ENCODE results near the gene IGFBP6. TPM values are rescaled to one million over a fixed set of nuclear protein-coding genes. Genes with fewer than 3 reads are reported as not detected.

The IGFBP6 gene
- total and polyA plus RNA-seq, 7 donors, result 3.0 to 444 (median 133) TPM

GRCh38 chr12:53147181-53147580, 49.7 kb downstream of the IGFBP6 start:
- Histone ChIP-seq H3K36me3 (no peaks in the 10 kb centered on the region), H3K9me3 (no peaks in the 10 kb centered on the region), H3K4me1 (no peaks in the 10 kb centered on the region), H3K27ac (no peak overlapping the region), H3K27me3 (no peaks in the 10 kb centered on the region), H3K4me3 (no peak overlapping the region)
- WGBS, 2 donors, result 92 to 95% methylated on average over 5 of the region's 5 CpGs
- intact Hi-C loops (cut with DNase I), result no loop called here
- TF ChIP-seq EP300 (IDR thresholded peaks at IDR 0.05) (no peak), POLR2AphosphoS5 (IDR thresholded peaks at IDR 0.05) (no peak), POLR2A (IDR thresholded peaks at IDR 0.05) (no peak)
- TF ChIP-seq, protein P1, sequence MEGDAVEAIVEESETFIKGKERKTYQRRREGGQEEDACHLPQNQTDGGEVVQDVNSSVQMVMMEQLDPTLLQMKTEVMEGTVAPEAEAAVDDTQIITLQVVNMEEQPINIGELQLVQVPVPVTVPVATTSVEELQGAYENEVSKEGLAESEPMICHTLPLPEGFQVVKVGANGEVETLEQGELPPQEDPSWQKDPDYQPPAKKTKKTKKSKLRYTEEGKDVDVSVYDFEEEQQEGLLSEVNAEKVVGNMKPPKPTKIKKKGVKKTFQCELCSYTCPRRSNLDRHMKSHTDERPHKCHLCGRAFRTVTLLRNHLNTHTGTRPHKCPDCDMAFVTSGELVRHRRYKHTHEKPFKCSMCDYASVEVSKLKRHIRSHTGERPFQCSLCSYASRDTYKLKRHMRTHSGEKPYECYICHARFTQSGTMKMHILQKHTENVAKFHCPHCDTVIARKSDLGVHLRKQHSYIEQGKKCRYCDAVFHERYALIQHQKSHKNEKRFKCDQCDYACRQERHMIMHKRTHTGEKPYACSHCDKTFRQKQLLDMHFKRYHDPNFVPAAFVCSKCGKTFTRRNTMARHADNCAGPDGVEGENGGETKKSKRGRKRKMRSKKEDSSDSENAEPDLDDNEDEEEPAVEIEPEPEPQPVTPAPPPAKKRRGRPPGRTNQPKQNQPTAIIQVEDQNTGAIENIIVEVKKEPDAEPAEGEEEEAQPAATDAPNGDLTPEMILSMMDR (IDR thresholded peaks at IDR 0.05), result no peak
- no peak for DNase-seq

DNA sequence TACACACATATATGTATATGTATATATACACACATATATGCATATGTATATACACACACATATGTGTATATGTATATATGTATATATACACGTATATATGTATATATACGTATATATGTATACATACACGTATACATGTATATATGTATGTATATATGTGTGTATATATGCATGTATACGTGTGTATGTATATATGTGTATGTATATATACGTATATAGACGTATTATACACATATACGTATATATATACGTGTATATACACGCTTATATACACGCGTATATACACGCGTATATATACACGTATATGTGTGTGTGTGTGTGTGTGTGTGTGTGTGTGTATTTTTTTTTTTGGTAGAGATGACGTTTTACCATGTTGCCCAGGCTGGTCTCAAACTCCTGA, 50.2 kb downstream of the IGFBP6 start:
- WGBS, 2 donors, result 91 to 92% methylated on average over 15 of the region's 15 CpGs

GRCh38 chr12:53151039-53151438, 53.6 kb downstream of the IGFBP6 start:
- TF ChIP-seq POLR2AphosphoS5 (IDR thresholded peaks at IDR 0.05) (no peak), EP300 (IDR thresholded peaks at IDR 0.05) (no peak), POLR2A (IDR thresholded peaks at IDR 0.05) (no peak)
- TF ChIP-seq, protein P1 (IDR thresholded peaks at IDR 0.05), result no peak
- Histone ChIP-seq H3K27me3 (no peaks in the 10 kb centered on the region), H3K9me3 (no peaks in the 10 kb centered on the region), H3K4me1 (no peaks in the 10 kb centered on the region), H3K27ac (no peak overlapping the region), H3K36me3 (no peaks in the 10 kb centered on the region), H3K4me3 (no peak overlapping the region)
- intact Hi-C loops (cut with DNase I), result no loop called here
- no peak for DNase-seq
- 81 to 91% methylated on average over 6 of the region's 6 CpGs for WGBS, 2 donors

More for the DNA sequence above, 50.2 kb downstream of the IGFBP6 start:
- Histone ChIP-seq H3K36me3 (no peaks in the 10 kb centered on the region), H3K4me1 (no peaks in the 10 kb centered on the region), H3K9me3 (no peaks in the 10 kb centered on the region), H3K27ac (no peak overlapping the region), H3K4me3 (no peak overlapping the region), H3K27me3 (no peaks in the 10 kb centered on the region)
- TF ChIP-seq POLR2AphosphoS5 (IDR thresholded peaks at IDR 0.05) (no peak), POLR2A (IDR thresholded peaks at IDR 0.05) (no peak), EP300 (IDR thresholded peaks at IDR 0.05) (no peak)
- TF ChIP-seq, protein P1 (IDR thresholded peaks at IDR 0.05), result no peak
- intact Hi-C loops (cut with DNase I), result no loop called here
- DNase-seq, result no peak

Small RNA genes lying within 50 kb of the gene (small RNA-seq; reads per million reads assigned to genes)
- 0 reads per million in 3 donors for gene HIGD1AP1
- 0 reads per million in 3 donors for gene MIR6757
- gene RNU6-333P, result 0 reads per million in 3 donors

Other genes with a start within 250 kb of the IGFBP6 start
- gene KRT78, start 248.7 kb upstream of the IGFBP6 start, total RNA-seq, result not detected
- 1 to 10 TPM in 1 of 3 donors, under 1 TPM in 1, not detected in 1; 0.20 to 5.4 TPM for gene KRT78, start 248.7 kb upstream of the IGFBP6 start, polyA plus RNA-seq
- gene KRT8, start 192.6 kb upstream of the IGFBP6 start, total RNA-seq, result 10 to 100 TPM; 20.6 to 63.1 (median 35.5) TPM
- 1,000 to 10,000 TPM; 3,181 to 3,526 (median 3,402) TPM for gene KRT8, start 192.6 kb upstream of the IGFBP6 start, polyA plus RNA-seq
- gene KRT18, start 148.5 kb upstream of the IGFBP6 start, total RNA-seq, result 1 to 10 TPM; 1.5 to 3.9 (median 2.5) TPM
- 100 to 1,000 TPM; 596 to 847 (median 800) TPM for gene KRT18, start 148.5 kb upstream of the IGFBP6 start, polyA plus RNA-seq
- gene EIF4B, start 91.2 kb upstream of the IGFBP6 start, total RNA-seq, result 100 to 1,000 TPM; 475 to 575 (median 524) TPM
- gene EIF4B, start 91.2 kb upstream of the IGFBP6 start, polyA plus RNA-seq, result 100 to 1,000 TPM; 136 to 233 (median 218) TPM
- gene TNS2, start 47.6 kb upstream of the IGFBP6 start, total RNA-seq, result 100 to 1,000 TPM; 109 to 117 (median 113) TPM
- 10 to 100 TPM; 12.5 to 60.1 (median 47.4) TPM for gene TNS2, start 47.6 kb upstream of the IGFBP6 start, polyA plus RNA-seq
- 10 to 100 TPM; 31.9 to 41.4 (median 35.7) TPM for gene SPRYD3, start 18.3 kb upstream of the IGFBP6 start, total RNA-seq
- 10 to 100 TPM; 20.1 to 33.4 (median 27.0) TPM for gene SPRYD3, start 18.3 kb upstream of the IGFBP6 start, polyA plus RNA-seq
- under 1 TPM in 2 of 4 donors, not detected in 2; 0.41 to 0.55 TPM for gene SOAT2, start 5.8 kb downstream of the IGFBP6 start, total RNA-seq
- under 1 TPM in 1 of 3 donors, not detected in 2; 0.09 TPM for gene SOAT2, start 5.8 kb downstream of the IGFBP6 start, polyA plus RNA-seq
- gene ZNF740, start 83.1 kb downstream of the IGFBP6 start, total RNA-seq, result 10 to 100 TPM; 10.3 to 16.6 (median 15.8) TPM
- gene ZNF740, start 83.1 kb downstream of the IGFBP6 start, polyA plus RNA-seq, result 10 to 100 TPM in 1 of 3 donors, 1 to 10 TPM in 2; 2.3 to 12.0 (median 2.4) TPM
- gene CSAD, start 83.3 kb downstream of the IGFBP6 start, total RNA-seq, result 10 to 100 TPM; 18.6 to 51.0 (median 26.0) TPM
- gene CSAD, start 83.3 kb downstream of the IGFBP6 start, polyA plus RNA-seq, result 10 to 100 TPM in 1 of 3 donors, 1 to 10 TPM in 2; 1.2 to 25.8 (median 1.8) TPM
- gene ITGB7, start 109.6 kb downstream of the IGFBP6 start, total RNA-seq, result 1 to 10 TPM in 3 of 4 donors, under 1 TPM in 1; 0.95 to 2.9 (median 1.3) TPM
- 10 to 100 TPM in 2 of 3 donors, 1 to 10 TPM in 1; 3.6 to 19.9 (median 13.5) TPM for gene ITGB7, start 109.6 kb downstream of the IGFBP6 start, polyA plus RNA-seq
- gene RARG, start 134.5 kb downstream of the IGFBP6 start, total RNA-seq, result 10 to 100 TPM in 3 of 4 donors, 1 to 10 TPM in 1; 9.9 to 17.2 (median 15.4) TPM
- gene RARG, start 134.5 kb downstream of the IGFBP6 start, polyA plus RNA-seq, result 10 to 100 TPM in 1 of 3 donors, 1 to 10 TPM in 2; 3.2 to 10.3 (median 6.0) TPM
- 1 to 10 TPM in 1 of 4 donors, under 1 TPM in 3; under 0.01 to 1.9 (median 0.22) TPM for gene ESPL1, start 170.6 kb downstream of the IGFBP6 start, total RNA-seq
- gene ESPL1, start 170.6 kb downstream of the IGFBP6 start, polyA plus RNA-seq, result 1 to 10 TPM; 4.2 to 7.6 (median 5.5) TPM
- gene PFDN5, start 197.9 kb downstream of the IGFBP6 start, total RNA-seq, result 1,000 to 10,000 TPM in 2 of 4 donors, 100 to 1,000 TPM in 2; 757 to 1,153 (median 947) TPM
- gene PFDN5, start 197.9 kb downstream of the IGFBP6 start, polyA plus RNA-seq, result 1,000 to 10,000 TPM in 1 of 3 donors, 100 to 1,000 TPM in 2; 759 to 1,604 (median 819) TPM
- gene MYG1, start 202.0 kb downstream of the IGFBP6 start, total RNA-seq, result 10 to 100 TPM; 43.5 to 55.4 (median 50.2) TPM
- 10 to 100 TPM; 26.1 to 59.6 (median 54.1) TPM for gene MYG1, start 202.0 kb downstream of the IGFBP6 start, polyA plus RNA-seq
- 10 to 100 TPM; 38.2 to 62.0 (median 47.4) TPM for gene AAAS, start 223.9 kb downstream of the IGFBP6 start, total RNA-seq
- gene AAAS, start 223.9 kb downstream of the IGFBP6 start, polyA plus RNA-seq, result 10 to 100 TPM; 10.6 to 35.6 (median 15.0) TPM
- not detected for gene SP7, start 238.7 kb downstream of the IGFBP6 start, total RNA-seq
- gene SP7, start 238.7 kb downstream of the IGFBP6 start, polyA plus RNA-seq, result not detected

All from sigmoid colon (tissue), 7 donors.